H1 (cell line): Measurements from ENCODE around the gene OCLN. TPM values are rescaled to one million over a fixed set of nuclear protein-coding genes. Genes with fewer than 3 reads are reported as not detected.

Experiments used
- CTCF ChIA-PET: fragments of 300-600 bp; sonication (Branson Sonifier 250); formaldehyde crosslinking; loops from one replicate; lab custom pipeline; 2021; ENCODE audit not compliant: partially characterized antibody; lab: Charles Lee
- POLR2A ChIA-PET: fragments of 300-600 bp; sonication (Branson Sonifier 250); formaldehyde crosslinking; loops from one replicate; lab custom pipeline; 2021; ENCODE audit warnings: inconsistent platforms; ENCODE audit not compliant: partially characterized antibody; lab: Charles Lee
- DNase-seq, 2 experiments: peaks; one replicate each; pipeline versions ENCODE4 v3.0.0 to v3.0.0-alpha.2; 2010 to 2022; ENCODE audit warnings: low spot score in 2 of 2, low read depth in 1 of 2, mixed read lengths in 1 of 2
- FAIRE-seq: peaks from 2 replicates; lab custom pipeline; 2011; peaks lifted over from hg19 to GRCh38; lab: Jason Lieb, UNC
- H2AFZ ChIP-seq: 2 replicates; pipeline ENCODE4 v1.8.1; 2012; ENCODE audit warnings: low read length, inconsistent platforms
- H2AK5ac ChIP-seq: 2 replicates; pipeline ENCODE4 v1.6.1; 2013; ENCODE audit warnings: low read depth, low read length
- H2BK120ac ChIP-seq: replicated peaks from 2 replicates; pipeline ENCODE3; 2013; ENCODE audit warnings: low read depth, low read length, inconsistent platforms
- H2BK12ac ChIP-seq: 2 replicates; pipeline ENCODE4 v1.6.1; 2013; ENCODE audit warnings: low read depth, low read length
- H2BK15ac ChIP-seq: 2 replicates; pipeline ENCODE4 v1.6.1; 2013; ENCODE audit warnings: low read length
- H2BK20ac ChIP-seq: 2 replicates; pipeline ENCODE4 v1.6.1; 2013; ENCODE audit warnings: low read length
- H2BK5ac ChIP-seq: 2 replicates; pipeline ENCODE4 v1.6.1; 2013; ENCODE audit warnings: low read depth, low read length
- H3K14ac ChIP-seq: 2 replicates; pipeline ENCODE4 v1.6.1; 2013; ENCODE audit warnings: inconsistent platforms; ENCODE audit not compliant: insufficient read length
- H3K18ac ChIP-seq: 2 replicates; pipeline ENCODE4 v1.6.1; 2013; ENCODE audit warnings: low read length; ENCODE audit errors: extremely low read depth
- H3K23ac ChIP-seq: 2 replicates; pipeline ENCODE4 v1.6.1; 2013; ENCODE audit warnings: inconsistent platforms; ENCODE audit not compliant: insufficient read length
- H3K23me2 ChIP-seq: 2 replicates; pipeline ENCODE4 v1.6.1; 2013; ENCODE audit warnings: low read depth, low read length
- H3K27ac ChIP-seq: 2 replicates; pipeline ENCODE4 v1.6.1; 2011; ENCODE audit warnings: low read depth, low read length, inconsistent platforms
- H3K27me3 ChIP-seq, 4 experiments: replicated peaks in 1 of 4; 1 replicate in 1 of 4; 2 replicates in 3 of 4; pipeline versions ENCODE4 v1.6.1 to v1.8.1; 2011 to 2013; ENCODE audit warnings: low read length in 3 of 4, mild to moderate bottlenecking in 3 of 4, inconsistent platforms in 2 of 4, mixed read lengths in 2 of 4, moderate library complexity in 1 of 4; ENCODE audit not compliant: control insufficient read depth in 3 of 4, insufficient read depth in 3 of 4; ENCODE audit errors: extremely low read depth in 1 of 4
- H3K36me3 ChIP-seq, 4 experiments: 2 replicates each; pipeline versions ENCODE4 v1.6.1 to v1.8.1; 2011 to 2013; ENCODE audit warnings: mild to moderate bottlenecking in 4 of 4, low read length in 3 of 4, moderate library complexity in 2 of 4, control low read depth in 1 of 4, inconsistent platforms in 1 of 4; ENCODE audit not compliant: insufficient read depth in 4 of 4, control insufficient read depth in 2 of 4
- H3K4ac ChIP-seq: replicated peaks from 2 replicates; pipeline ENCODE3; 2013; ENCODE audit warnings: low read length, low read depth, mixed read lengths, inconsistent platforms; ENCODE audit not compliant: insufficient read length
- H3K4me1 ChIP-seq, 4 experiments: replicated peaks in 1 of 4; 1 replicate in 1 of 4; 2 replicates in 3 of 4; pipeline versions ENCODE4 v1.6.1 to v1.8.1; 2011 to 2013; ENCODE audit warnings: low read length in 3 of 4, inconsistent platforms in 2 of 4, mixed read lengths in 1 of 4; ENCODE audit not compliant: insufficient read depth in 4 of 4, control insufficient read depth in 3 of 4
- H3K4me2 ChIP-seq, 2 experiments: 2 replicates each; pipeline versions ENCODE4 v1.6.1 to v1.8.1; 2011 to 2013; ENCODE audit warnings: low read depth in 2 of 2, low read length in 2 of 2, control low read depth in 1 of 2, inconsistent platforms in 1 of 2, mild to moderate bottlenecking in 1 of 2; ENCODE audit not compliant: insufficient read depth in 1 of 2
- H3K4me3 ChIP-seq, 4 experiments: fragments of 200-600, 300-600 bp in 1 of 4; sonication (generic), shearing (Covaris generic), sonication (Bioruptor Twin) in 1 of 4; 2 replicates each; pipeline versions ENCODE4 v1.5.1 to v1.8.1; 2011 to 2016; ENCODE audit warnings: low read length in 4 of 4, low read depth in 3 of 4, control low read depth in 2 of 4, inconsistent platforms in 2 of 4, mild to moderate bottlenecking in 2 of 4, mixed read lengths in 1 of 4, moderate library complexity in 1 of 4; ENCODE audit not compliant: insufficient read depth in 2 of 4; ENCODE audit errors: extremely low read depth in 1 of 4
- H3K56ac ChIP-seq: replicated peaks from 2 replicates; pipeline ENCODE3; 2013; ENCODE audit warnings: low read depth, mild to moderate bottlenecking, mixed read lengths, low read length, inconsistent platforms; ENCODE audit not compliant: insufficient read length
- H3K79me1 ChIP-seq: 2 replicates; pipeline ENCODE4 v1.6.1; 2013; ENCODE audit warnings: low read depth, low read length, control low read depth
- H3K79me2 ChIP-seq, 2 experiments: 2 replicates each; pipeline versions ENCODE4 v1.6.1 to v1.8.1; 2012 to 2013; ENCODE audit warnings: low read length in 2 of 2, mild to moderate bottlenecking in 2 of 2, inconsistent platforms in 1 of 2; ENCODE audit not compliant: insufficient read depth in 2 of 2, control insufficient read depth in 1 of 2
- H3K9ac ChIP-seq, 4 experiments: replicated peaks in 1 of 4; 1 replicate in 1 of 4; 2 replicates in 3 of 4; pipeline versions ENCODE4 v1.6.1 to v1.8.1; 2011 to 2013; ENCODE audit warnings: low read depth in 3 of 4, low read length in 3 of 4, control low read depth in 2 of 4, mild to moderate bottlenecking in 2 of 4, moderate library complexity in 2 of 4, inconsistent platforms in 1 of 4; ENCODE audit errors: extremely low read depth in 1 of 4
- H3K9me3 ChIP-seq, 2 experiments: 2 replicates each; pipeline versions ENCODE4 v1.6.1 to v1.8.1; 2012 to 2013; ENCODE audit warnings: mild to moderate bottlenecking in 2 of 2, moderate library complexity in 2 of 2, control low read depth in 1 of 2, inconsistent platforms in 1 of 2, low read depth in 1 of 2, low read length in 1 of 2, mixed read lengths in 1 of 2; ENCODE audit not compliant: insufficient read depth in 2 of 2
- H4K20me1 ChIP-seq, 2 experiments: replicated peaks in 1 of 2; 2 replicates each; pipeline versions ENCODE3 to v1.8.1; 2011 to 2013; ENCODE audit warnings: inconsistent platforms in 2 of 2, low read length in 2 of 2, mild to moderate bottlenecking in 1 of 2; ENCODE audit not compliant: insufficient read depth in 2 of 2, control insufficient read depth in 1 of 2
- H4K5ac ChIP-seq: 2 replicates; pipeline ENCODE4 v1.6.1; 2013; ENCODE audit warnings: low read length, low read depth, mixed read lengths, inconsistent platforms; ENCODE audit not compliant: insufficient read length
- H4K8ac ChIP-seq: 2 replicates; pipeline ENCODE4 v1.8.0; 2013; ENCODE audit warnings: mild to moderate bottlenecking, moderate library complexity, low read length, inconsistent platforms; ENCODE audit not compliant: insufficient read depth; ENCODE audit errors: extremely low read depth
- H4K91ac ChIP-seq: replicated peaks from 2 replicates; pipeline ENCODE3; 2013; ENCODE audit warnings: low read length, mixed read lengths, inconsistent platforms; ENCODE audit not compliant: insufficient read length
- CBX8 ChIP-seq: fragments of 300-800, 300-1000 bp; sonication (generic); IDR thresholded peaks from 2 replicates; pipeline ENCODE4 v1.7.1; 2016; ENCODE audit warnings: low read depth, low read length, borderline replicate concordance
- CHD1 ChIP-seq: IDR thresholded peaks from 2 replicates; pipeline ENCODE4 v1.6.1; 2012; ENCODE audit warnings: low read depth, low read length, improper control_type of control experiment
- HDAC2 ChIP-seq, 2 experiments: fragments of 300-600 bp in 1 of 2; sonication (generic) in 1 of 2; IDR thresholded peaks; 2 replicates each; pipeline ENCODE4 v1.6.1; 2011 to 2012; ENCODE audit warnings: low read depth in 2 of 2, low read length in 2 of 2, mild to moderate bottlenecking in 2 of 2, moderate library complexity in 2 of 2, borderline replicate concordance in 1 of 2, inconsistent platforms in 1 of 2
- HDAC6 ChIP-seq: IDR thresholded peaks from one replicate; pipeline ENCODE4 v1.7.1; 2012; ENCODE audit warnings: low read depth, mild to moderate bottlenecking, inconsistent platforms, low read length, moderate library complexity
- KDM1A ChIP-seq: fragments of 200-600, 300-600 bp; sonication (generic); IDR thresholded peaks from 2 replicates; pipeline ENCODE4 v1.7.1; 2016; ENCODE audit warnings: mild to moderate bottlenecking, low read length, borderline replicate concordance
- POLR2AphosphoS5 ChIP-seq: IDR thresholded peaks from 2 replicates; pipeline ENCODE4 v1.6.1; 2011; ENCODE audit warnings: low read depth, low read length
- RAD21 ChIP-seq, 2 experiments: IDR thresholded peaks in 1 of 2; conservative IDR thresholded peaks in 1 of 2; 2 replicates each; pipeline ENCODE4 v1.6.1; 2011; ENCODE audit warnings: low read depth in 2 of 2, low read length in 2 of 2, improper control_type of control experiment in 1 of 2, inconsistent platforms in 1 of 2, mild to moderate bottlenecking in 1 of 2, moderate library complexity in 1 of 2
- SRF ChIP-seq: IDR thresholded peaks from 2 replicates; pipeline ENCODE4 v1.6.1; 2011; ENCODE audit warnings: mild to moderate bottlenecking, low read depth, low read length, moderate library complexity
- TAF7 ChIP-seq: optimal IDR thresholded peaks from 2 replicates; pipeline ENCODE3; 2011; ENCODE audit warnings: low read depth, mild to moderate bottlenecking, inconsistent platforms, low read length, moderate library complexity, borderline replicate concordance
- WGBS, 2 experiments: shearing (Covaris generic) in 1 of 2; methylation state at CpG; one replicate each; pipeline versions ENCODE4 v1.1.6 to v1.1.7; 2013 to 2015; ENCODE audit warnings: low lambda C conversion rate in 2 of 2, mixed read lengths in 2 of 2, inconsistent platforms in 1 of 2, low coverage in 1 of 2, missing lambda C conversion rate in 1 of 2; ENCODE audit not compliant: insufficient replicate concordance in 2 of 2, insufficient coverage in 1 of 2, insufficient read length in 1 of 2; ENCODE audit errors: extremely low coverage in 1 of 2, missing lambda C conversion rate in 1 of 2; 5-methylcytosine and 5-hydroxymethylcytosine counted together
- polyA plus RNA-seq, 7 experiments: library from polyadenylated mRNA; depleted of rRNA in 3 of 7; stranded (reverse) in 5 of 7; unstranded in 2 of 7; fragments of >200 nt in 5 of 7; fragments of 200-250 nt in 2 of 7; gene quantifications; 1 replicate in 5 of 7; 2 replicates in 1 of 7; 4 replicates in 1 of 7; pipeline versions ENCODE4 v1.2.1 to v1.2.3, GENCODE V29; 2011 to 2013; ENCODE audit warnings: missing spikeins in 2 of 7, mixed read lengths in 2 of 7
- total RNA-seq: library from RNA; stranded (reverse); fragmentation: NEBNext Ultra II Directional; extraction: Animal tissue kit (Norgen Biotek cat#: 25700); gene quantifications from 2 replicates; pipeline ENCODE4 v1.2.1, GENCODE V29; 2021

OCLN gene
- total and polyA plus RNA-seq, 2 of the 8 experiments (the other 6 are each of a cell fraction or from before 2014, with no cell fraction given): 27.9 to 85.5 TPM

GRCh38 chr5:69491027-69491426 lies 1.6 kb upstream of the OCLN start:
- no peak overlapping the region for H3K56ac ChIP-seq
- H2BK12ac ChIP-seq: no peak overlapping the region
- DNase-seq: no peak
- no peak overlapping the region for H3K27ac ChIP-seq
- no peak overlapping the region for H2BK5ac ChIP-seq
- no peak overlapping the region for H4K91ac ChIP-seq
- TF ChIP-seq CHD1 (no peak), HDAC2 (IDR thresholded peaks at IDR 0.05; ENCODE audit: borderline replicate concordance in 1 of 2, low read depth in 2 of 2, low read length in 2 of 2) (no peak), KDM1A (no peak), RAD21 (IDR thresholded peaks at IDR 0.05 in 1 of 2, conservative IDR thresholded peaks at IDR 0.05 in 1 of 2; ENCODE audit: low read depth in 2 of 2, low read length in 2 of 2) (no peak), TAF7 (no peak), CBX8 (no peak), HDAC6 (no peak), SRF (no peak), POLR2AphosphoS5 (no peak)
- H3K4me3 ChIP-seq: 0 out of 8 replicates have a peak overlapping the region, but pooled peaks of 1 of the 4 experiments have one; percentile 89
- no peaks in the 10 kb centered on the region for H3K36me3 ChIP-seq
- no peak overlapping the region; a peak in 1 of 4 replicates for H3K4me2 ChIP-seq
- H3K4ac ChIP-seq: no peak overlapping the region
- H3K79me1 ChIP-seq: peaks cover 3% of the 10 kb centered on the region; the same call in 1 of the 2 replicates
- H3K23ac ChIP-seq: no peak overlapping the region
- peaks cover 0 to 8% (median 5%) of the 10 kb centered on the region in 4 experiments; a peak in 4 of 7 replicates for H3K4me1 ChIP-seq
- WGBS, 2 experiments: 82% methylated on average over 2 of the region's 2 CpGs; no CpG with 5 or more reads in 1 of the 2 experiments
- H2BK120ac ChIP-seq: no peak overlapping the region
- ChIA-PET POLR2A (no interaction called here), CTCF (no interaction called here)
- H2BK20ac ChIP-seq: no peak overlapping the region
- no peak overlapping the region for H2AFZ ChIP-seq
- H3K18ac ChIP-seq: no peak overlapping the region
- H4K5ac ChIP-seq: no peak overlapping the region
- H2AK5ac ChIP-seq: no peak overlapping the region
- H2BK15ac ChIP-seq: no peak overlapping the region
- H4K8ac ChIP-seq: no peak overlapping the region
- H3K9ac ChIP-seq: no peak overlapping the region
- FAIRE-seq: no peak
- H3K79me2 ChIP-seq: peaks cover 6 to 23% of the 10 kb centered on the region in 2 experiments
- no peak overlapping the region for H3K14ac ChIP-seq
- H3K27me3 ChIP-seq: no peaks in the 10 kb centered on the region
- no peaks in the 10 kb centered on the region for H3K9me3 ChIP-seq
- H4K20me1 ChIP-seq: no peaks in the 10 kb centered on the region
- H3K23me2 ChIP-seq: peaks cover 2% of the 10 kb centered on the region; the same call in 1 of the 2 replicates
